Activated naive CD4-positive, alpha-beta T cell treated with anti-CD3 and anti-CD28 coated beads, Interleukin-2, amount 50 U/mL, for 16 hours (primary cell): ENCODE measurements around the gene KDM4B.
"Not testable (repeated sequence)": the region's sequence is repeated elsewhere in the genome, so short reads cannot be mapped to it uniquely, and the experiment has no call there.

Experiments
- DNase-seq: peaks from one replicate; pipeline ENCODE4 v3.0.0-alpha.2; 2020

KDM4B gene

DNA sequence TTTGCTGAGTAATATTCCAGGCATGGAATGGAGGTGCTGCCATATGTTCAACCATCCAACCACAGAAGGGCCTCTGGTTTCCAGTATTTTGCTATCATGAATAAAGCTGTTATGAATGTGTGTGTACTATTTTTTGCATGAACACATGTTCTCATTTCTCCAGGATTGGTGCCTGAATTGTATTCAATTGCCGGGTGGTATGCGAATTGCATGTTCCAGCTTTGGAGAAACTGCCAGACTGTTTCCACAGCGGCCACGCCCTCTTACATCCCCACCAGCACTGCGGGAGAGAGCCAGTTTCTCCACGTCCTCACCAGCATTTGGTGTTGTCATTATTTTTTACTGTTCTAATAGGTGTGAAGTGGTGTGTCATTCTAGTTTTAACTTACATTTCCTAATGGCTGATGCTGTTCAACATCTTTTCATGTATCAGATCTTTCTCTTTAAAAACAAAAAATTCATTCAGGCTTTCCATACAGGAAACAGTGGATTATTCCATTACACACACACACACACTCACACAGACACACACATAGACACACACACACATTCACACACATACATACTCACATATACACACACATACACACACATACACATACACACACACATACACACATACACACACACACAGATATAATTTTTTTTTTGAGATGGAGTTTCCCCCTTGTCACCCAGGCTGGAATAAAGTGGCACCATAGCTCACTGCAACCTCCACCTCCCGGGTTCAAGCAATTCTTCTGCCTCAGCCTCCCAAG, 217.6 kb downstream of the KDM4B start:
- DNase-seq = no peak

DNA sequence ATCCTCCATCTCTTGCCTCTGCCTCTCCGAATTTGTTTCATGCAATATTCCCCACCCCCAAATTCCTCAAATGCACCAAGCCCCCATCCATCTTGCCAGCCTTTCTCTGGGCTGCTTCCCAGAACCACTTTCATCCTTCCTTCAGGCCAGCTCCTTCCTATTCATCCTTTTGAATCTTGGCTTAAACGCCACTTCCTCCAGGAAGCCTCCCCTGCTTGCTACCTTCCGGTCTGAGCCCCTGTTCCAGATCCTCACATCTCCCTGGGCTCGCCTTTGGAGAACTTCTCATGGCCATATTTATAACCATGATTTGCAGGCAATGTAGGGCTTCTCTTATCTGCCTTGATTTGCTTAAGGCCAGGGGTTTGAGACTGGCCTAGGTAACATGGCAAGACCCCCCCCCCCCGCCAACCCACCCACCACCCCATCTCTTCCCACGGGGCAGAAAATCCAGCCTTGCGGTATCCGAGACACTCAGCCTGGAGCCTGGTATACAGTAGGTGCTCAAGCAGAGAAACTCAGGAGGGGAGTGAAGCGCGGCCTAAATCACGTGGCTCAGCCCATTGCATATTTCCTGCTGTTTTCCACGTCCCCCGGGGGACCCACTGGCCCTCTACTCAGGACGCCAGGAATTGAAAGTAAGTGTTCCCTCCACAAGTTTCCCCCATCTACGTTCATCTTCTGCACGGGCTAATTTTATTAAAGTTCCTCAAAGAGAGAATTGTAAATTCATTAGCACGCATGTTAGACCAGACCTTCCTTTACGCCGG, 219.8 kb downstream of the KDM4B start:
- DNase-seq = no peak

DNA sequence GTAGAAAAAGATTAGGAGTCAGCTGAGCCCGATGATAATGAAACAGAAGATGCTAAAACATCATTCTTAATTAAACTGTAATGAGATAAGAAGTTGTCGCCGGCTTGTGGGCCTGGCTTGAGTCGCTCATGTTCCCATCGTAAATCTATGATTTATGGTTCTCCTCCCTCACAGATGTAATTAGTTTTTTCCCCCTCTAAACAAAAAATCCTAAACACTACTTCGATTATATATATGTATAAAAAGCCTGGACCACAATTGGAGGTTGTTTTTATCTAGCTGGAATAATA, 220.3 kb downstream of the KDM4B start:
- DNase-seq = no peak

DNA sequence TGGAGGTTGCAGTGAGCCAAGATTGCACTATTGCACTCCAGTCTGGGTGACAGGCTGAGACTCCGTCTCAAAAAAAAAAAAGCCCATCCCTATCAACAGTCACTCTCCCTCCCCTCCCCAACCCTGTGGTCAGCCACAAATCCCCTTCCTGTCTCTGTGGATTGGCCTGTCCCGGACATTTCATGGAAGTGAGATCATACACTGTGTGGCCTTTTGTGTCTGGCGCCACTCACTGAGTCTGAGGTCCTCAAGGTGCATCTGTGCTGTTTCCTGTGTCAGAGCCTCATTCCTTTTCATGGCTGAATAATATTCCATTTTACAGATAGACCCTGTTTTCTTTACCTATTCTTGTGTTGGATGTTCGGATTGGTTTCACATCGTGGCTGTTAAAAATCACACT, 222.2 kb downstream of the KDM4B start:
- DNase-seq = no peak

DNA sequence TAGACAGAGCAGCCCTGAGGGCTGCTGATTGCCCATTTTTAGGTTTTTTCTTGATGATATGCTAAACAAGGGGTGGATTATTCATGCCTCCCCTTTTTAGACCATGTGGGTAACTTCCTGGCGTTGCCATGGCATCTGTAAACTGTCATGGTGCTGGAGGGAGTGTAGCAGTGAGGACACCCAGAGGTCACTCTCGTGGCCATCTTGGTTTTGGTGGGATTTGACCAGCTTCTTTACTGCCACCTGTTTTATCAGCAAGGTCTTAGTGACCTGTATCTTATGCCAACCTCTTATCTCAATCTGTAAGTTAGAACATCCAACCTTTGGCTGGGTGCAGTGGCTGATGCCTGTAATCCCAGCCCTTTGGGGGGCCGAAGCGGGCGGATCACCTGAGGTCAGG, 223.7 kb downstream of the KDM4B start:
- DNase-seq = no peak

DNA sequence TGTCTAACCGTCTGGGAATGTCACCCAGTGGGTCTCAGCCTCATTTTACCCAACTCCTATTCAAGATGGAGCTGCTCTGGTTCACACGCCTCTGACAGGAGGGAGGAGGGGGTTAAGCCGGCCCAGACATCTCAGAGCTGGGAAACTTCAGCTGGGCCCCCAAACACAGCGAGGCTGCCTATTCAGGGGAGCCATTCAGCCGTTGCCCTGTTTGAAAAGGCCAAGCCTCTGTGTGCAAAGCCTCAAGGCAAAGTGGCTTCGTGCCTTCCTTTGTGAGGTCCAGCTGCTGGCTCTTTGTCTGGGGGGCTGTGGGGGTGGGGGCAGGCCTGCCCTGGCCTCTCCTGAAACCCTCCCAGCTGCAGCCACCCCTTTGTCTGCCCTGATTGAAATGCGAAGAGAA, 224.3 kb downstream of the KDM4B start:
- DNase-seq = no peak

DNA sequence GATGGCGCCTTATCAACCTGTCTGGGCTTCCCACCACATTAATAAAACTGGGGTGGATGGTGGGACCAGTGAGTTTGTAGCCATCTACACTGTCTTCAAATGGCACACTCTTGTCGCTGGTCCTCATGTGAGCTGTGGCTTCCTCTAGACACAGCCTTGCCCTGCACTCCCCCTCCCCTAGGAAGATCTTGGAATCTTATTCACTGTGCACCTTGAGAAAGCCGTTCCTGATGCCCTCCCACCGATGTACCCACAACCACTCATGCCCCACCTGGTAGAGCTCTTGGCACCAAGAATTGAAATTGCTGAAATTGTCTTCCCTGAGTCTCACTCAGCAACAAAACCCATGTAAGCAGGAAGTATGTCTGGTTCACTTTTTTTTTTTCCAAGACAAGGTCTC, 225.7 kb downstream of the KDM4B start:
- no peak for DNase-seq

DNA sequence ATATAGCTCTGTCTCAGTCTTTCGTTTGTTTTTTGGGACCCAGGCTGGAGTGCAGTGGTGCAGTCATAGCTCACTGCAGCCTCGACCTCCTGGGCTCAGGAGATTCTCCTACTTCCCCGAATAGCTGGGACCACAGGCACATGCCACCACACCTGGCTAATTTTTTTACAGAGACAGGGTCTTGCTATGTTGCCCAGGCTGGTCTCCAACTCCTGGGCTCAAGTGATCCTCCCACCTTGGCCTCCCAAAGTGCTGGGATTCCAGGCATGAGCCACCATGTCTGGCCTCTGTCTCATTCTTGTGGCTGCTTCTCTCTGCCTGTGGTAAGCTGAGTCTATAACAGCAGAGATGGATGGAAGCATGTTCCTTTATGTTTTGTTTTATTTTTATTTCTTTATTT, 226.7 kb downstream of the KDM4B start:
- DNase-seq = not testable (repeated sequence)

DNA sequence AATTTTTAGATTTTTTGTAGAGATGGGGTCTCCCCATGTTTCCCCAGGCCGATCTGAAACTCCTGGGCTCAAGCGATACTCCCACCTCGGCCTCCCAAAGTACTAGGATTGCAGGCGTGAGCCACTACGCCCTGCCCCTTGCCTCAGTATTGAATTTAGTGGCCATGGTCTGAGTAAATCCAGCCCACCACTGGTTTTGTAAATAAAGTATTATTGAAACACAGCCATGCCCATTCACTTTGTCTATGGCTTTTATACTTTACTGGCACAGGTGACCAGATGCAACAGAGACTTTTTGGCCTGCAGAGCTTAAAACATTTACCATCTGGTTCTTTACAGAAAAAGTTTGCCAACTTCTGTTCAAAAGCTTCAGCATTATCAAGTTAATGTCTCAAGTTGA, 227.9 kb downstream of the KDM4B start:
- DNase-seq = no peak

DNA sequence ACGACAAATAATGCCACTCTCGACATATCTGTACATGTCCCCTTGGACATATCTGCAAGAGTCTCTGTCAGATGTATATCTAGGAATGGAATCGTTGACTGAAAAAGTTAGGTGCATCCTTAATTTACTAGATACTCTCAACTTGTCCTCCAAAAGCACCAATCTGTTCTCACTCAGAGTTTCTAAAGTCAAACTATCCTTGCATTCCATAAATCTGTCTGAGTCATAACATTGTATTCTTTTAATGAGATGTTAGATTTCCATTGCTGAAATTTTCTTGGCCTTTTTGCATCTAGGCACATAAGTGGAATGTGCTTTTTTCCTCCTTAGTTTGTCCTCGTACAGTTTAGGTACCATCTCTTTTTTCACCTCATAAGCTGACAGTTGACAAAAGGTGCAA, 231.9 kb downstream of the KDM4B start:
- no peak for DNase-seq

DNA sequence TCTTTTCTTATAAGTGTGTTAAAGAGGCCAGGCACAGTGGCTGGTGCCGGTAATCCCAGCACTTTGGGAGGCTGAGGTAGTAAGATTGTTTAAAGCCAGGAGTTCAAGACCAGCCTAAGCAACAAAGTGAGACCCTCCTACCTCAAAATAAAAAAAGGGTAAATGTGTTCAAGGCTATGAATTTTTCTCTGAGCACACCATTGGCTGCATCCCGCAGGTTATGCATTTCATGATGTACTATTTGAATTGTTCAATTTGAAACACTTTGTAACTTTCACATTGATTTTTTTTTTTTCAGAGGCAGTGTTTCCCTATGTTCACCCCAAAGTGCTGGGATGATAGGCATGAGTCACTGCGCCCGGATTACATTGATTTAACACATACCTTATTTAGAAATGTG, 233.6 kb downstream of the KDM4B start:
- no peak for DNase-seq
